HEK293T (cell line): ENCODE results near the gene RTTN.

Source experiments
- CTCF ChIA-PET: fragments of 350-600 bp; formaldehyde crosslinking; extraction: SDS; loops from one replicate; lab custom pipeline; 2021; ENCODE audit warnings: antibody characterized with exemption, inconsistent platforms; lab: Yijun Ruan, JAX
- POLR2A ChIA-PET: fragments of 350-600 bp; formaldehyde crosslinking; extraction: SDS; loops from one replicate; lab custom pipeline; 2020; ENCODE audit warnings: antibody characterized with exemption, inconsistent platforms; lab: Yijun Ruan, JAX
- DNase-seq: peaks from one replicate; pipeline ENCODE4 v3.0.0; 2012; ENCODE audit warnings: mixed read lengths; ENCODE audit errors: extremely low spot score
- ARNT ChIP-seq: fragments of 450-650 bp; IDR thresholded peaks from 2 replicates; pipeline ENCODE4 v1.6.1; 2017; ENCODE audit warnings: mild to moderate bottlenecking
- BHLHE40 ChIP-seq: fragments of 450-650 bp; IDR thresholded peaks from 2 replicates; pipeline ENCODE4 v1.6.1; 2016; ENCODE audit warnings: mild to moderate bottlenecking, moderate library complexity, borderline replicate concordance
- CTBP1 ChIP-seq: fragments of 450-650 bp; IDR thresholded peaks from 2 replicates; pipeline ENCODE4 v1.6.1; 2016; ENCODE audit warnings: borderline replicate concordance
- ELF4 ChIP-seq: fragments of 450-650 bp; IDR thresholded peaks from 2 replicates; pipeline ENCODE4 v1.6.1; 2017; ENCODE audit warnings: antibody characterized with exemption
- FOXA1 ChIP-seq: fragments of 450-650 bp; IDR thresholded peaks from 2 replicates; pipeline ENCODE4 v1.6.1; 2016; ENCODE audit warnings: mild to moderate bottlenecking
- FOXK2 ChIP-seq: fragments of 450-650 bp; IDR thresholded peaks from 2 replicates; pipeline ENCODE4 v1.6.1; 2016; ENCODE audit warnings: mild to moderate bottlenecking
- FOXM1 ChIP-seq: fragments of 450-650 bp; IDR thresholded peaks from 2 replicates; pipeline ENCODE4 v1.6.1; 2017; ENCODE audit warnings: mild to moderate bottlenecking, borderline replicate concordance
- HDGF ChIP-seq: fragments of 450-650 bp; IDR thresholded peaks from 2 replicates; pipeline ENCODE4 v1.6.1; 2017; ENCODE audit warnings: antibody characterized with exemption, borderline replicate concordance
- L3MBTL2 ChIP-seq: fragments of 450-650 bp; conservative IDR thresholded peaks from 2 replicates; pipeline ENCODE4 v1.6.1; 2016; ENCODE audit warnings: mild to moderate bottlenecking
- LEF1 ChIP-seq: fragments of 450-650 bp; IDR thresholded peaks from 2 replicates; pipeline ENCODE4 v1.6.1; 2017; ENCODE audit warnings: mild to moderate bottlenecking, borderline replicate concordance
- NFRKB ChIP-seq: fragments of 450-650 bp; IDR thresholded peaks from 2 replicates; pipeline ENCODE4 v1.6.1; 2016; ENCODE audit warnings: mild to moderate bottlenecking, moderate library complexity
- PKNOX1 ChIP-seq: fragments of 450-650 bp; IDR thresholded peaks from 2 replicates; pipeline ENCODE4 v1.6.1; 2016
- SP1 ChIP-seq: fragments of 450-650 bp; IDR thresholded peaks from 2 replicates; pipeline ENCODE4 v1.6.1; 2017
- SUZ12 ChIP-seq: fragments of 450-650 bp; IDR thresholded peaks from 2 replicates; pipeline ENCODE4 v1.6.1; 2016; ENCODE audit warnings: mild to moderate bottlenecking
- TARDBP ChIP-seq: fragments of 450-650 bp; IDR thresholded peaks from 2 replicates; pipeline ENCODE4 v1.6.1; 2016
- ZNF384 ChIP-seq: fragments of 450-650 bp; IDR thresholded peaks from 2 replicates; pipeline ENCODE4 v1.6.1; 2016

RTTN gene

GRCh38 chr18:70181015-70181414 is 24.5 kb downstream of the RTTN start:
- ChIA-PET POLR2A (no interaction called here), CTCF (no interaction called here)
- DNase-seq = no peak
- TF ChIP-seq FOXM1 = no peak
- no peak for TF ChIP-seq ZNF384
- no peak for TF ChIP-seq L3MBTL2
- TF ChIP-seq BHLHE40 = no peak
- TF ChIP-seq FOXK2 = no peak
- no peak for TF ChIP-seq LEF1
- no peak for TF ChIP-seq PKNOX1
- TF ChIP-seq TARDBP = no peak
- no peak for TF ChIP-seq ELF4
- no peak for TF ChIP-seq CTBP1
- TF ChIP-seq SP1 = no peak
- no peak for TF ChIP-seq HDGF
- no peak for TF ChIP-seq SUZ12

DNA sequence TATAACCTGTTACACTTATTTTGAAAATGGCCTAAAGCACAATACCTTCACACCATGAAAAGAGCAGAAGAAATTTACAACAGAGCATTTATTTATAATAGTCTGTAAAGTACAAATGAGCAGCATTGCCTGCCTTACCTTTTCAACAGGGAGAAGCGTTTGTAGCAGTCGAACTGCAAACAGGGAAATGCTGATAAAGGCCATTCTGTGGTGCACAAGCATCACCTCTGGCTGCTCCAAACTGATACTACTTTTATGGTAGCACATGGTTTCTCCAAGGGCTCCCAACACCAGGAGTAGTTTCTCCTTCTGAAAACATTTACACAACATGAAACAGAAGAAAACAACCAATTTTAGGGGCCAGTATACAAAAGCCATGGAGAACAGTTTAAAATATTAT is 28.9 kb downstream of the RTTN start:
- POLR2A ChIA-PET = no interaction called here
- DNase-seq = no peak
- TF ChIP-seq CTBP1 (no peak), FOXK2 (no peak)
- CTCF ChIA-PET = no interaction called here

- DNase-seq = no peak
- TF ChIP-seq FOXA1 = no peak
- TF ChIP-seq ELF4 = no peak
- TF ChIP-seq LEF1 = no peak
- no peak for TF ChIP-seq ZNF384
- TF ChIP-seq SP1 = no peak
- TF ChIP-seq SUZ12 = no peak
- no peak for TF ChIP-seq TARDBP
- TF ChIP-seq CTBP1 = no peak
- TF ChIP-seq PKNOX1 = no peak
- TF ChIP-seq HDGF = no peak
- no peak for TF ChIP-seq BHLHE40
- no peak for TF ChIP-seq L3MBTL2
- TF ChIP-seq FOXM1 = no peak
- CTCF ChIA-PET = no interaction called here
- POLR2A ChIA-PET = no interaction called here
Measured at GRCh38 chr18:70175216-70175615, 30.3 kb downstream of the RTTN start.

DNA sequence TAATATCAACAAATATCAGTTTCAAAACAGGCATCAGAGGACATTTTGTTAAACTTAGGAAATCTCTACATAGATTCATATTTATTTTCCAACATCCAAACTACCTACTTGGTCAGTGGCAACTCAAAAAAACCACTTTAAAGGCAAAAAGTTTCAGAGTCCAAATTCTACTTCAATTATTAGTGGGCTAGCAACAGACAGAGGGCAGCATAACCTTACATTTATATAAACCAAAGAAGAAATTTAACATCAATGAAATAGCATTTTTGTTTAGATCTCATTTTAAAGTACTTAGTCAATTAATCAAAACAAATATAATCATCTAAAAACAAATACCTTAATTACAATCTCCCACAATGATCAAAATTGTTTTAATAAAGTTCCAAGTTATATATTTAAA is 33.3 kb downstream of the RTTN start:
- CTCF ChIA-PET = no interaction called here
- no peak for TF ChIP-seq LEF1
- TF ChIP-seq TARDBP = no peak
- TF ChIP-seq FOXK2 = no peak
- no peak for TF ChIP-seq SP1
- no peak for TF ChIP-seq CTBP1
- TF ChIP-seq BHLHE40 = no peak
- no peak for TF ChIP-seq ARNT
- POLR2A ChIA-PET = no interaction called here
- no peak for DNase-seq

- DNase-seq = no peak
- ChIA-PET POLR2A (no interaction called here), CTCF (interaction anchor here (1.1 kb wide), 1 partner anchor 265 kb away, joined by 4 read pairs; no protein-coding TSS in a partner anchor)
- TF ChIP-seq ARNT (no peak), TARDBP (no peak), NFRKB (no peak), FOXK2 (no peak), LEF1 (no peak), SUZ12 (no peak), L3MBTL2 (no peak), PKNOX1 (no peak), ELF4 (no peak), HDGF (no peak), BHLHE40 (no peak)
Measured at GRCh38 chr18:70169747-70170146, 35.7 kb downstream of the RTTN start.

- no peak for DNase-seq
- POLR2A ChIA-PET = no interaction called here
- CTCF ChIA-PET = no interaction called here
- TF ChIP-seq LEF1 (no peak), FOXK2 (no peak), ELF4 (no peak), SP1 (no peak), FOXM1 (no peak), FOXA1 (no peak), TARDBP (no peak), HDGF (no peak), L3MBTL2 (no peak), BHLHE40 (no peak), ARNT (no peak), PKNOX1 (no peak), ZNF384 (no peak), CTBP1 (no peak), SUZ12 (no peak), NFRKB (no peak)
Measured at GRCh38 chr18:70166668-70167067, 38.8 kb downstream of the RTTN start.
